Colonic mucosa (tissue), 4 donors: ENCODE data around the gene HDAC4. TPM values are rescaled to one million over a fixed set of nuclear protein-coding genes. Genes with fewer than 3 reads are reported as not detected.

Experiments
- DNase-seq: peaks from one replicate; pipeline ENCODE4 v3.0.0-alpha.2; 2020
- H3K27ac ChIP-seq: fragments of 200-600 bp; one replicate; pipeline ENCODE4 v1.8.0; 2021
- H3K27me3 ChIP-seq: fragments of 200-600 bp; one replicate; pipeline ENCODE4 v1.8.0; 2021
- H3K36me3 ChIP-seq: fragments of 200-600 bp; one replicate; pipeline ENCODE4 v1.8.0; 2021
- H3K4me1 ChIP-seq: fragments of 200-600 bp; one replicate; pipeline ENCODE4 v1.8.0; 2021; ENCODE audit warnings: mild to moderate bottlenecking
- H3K4me3 ChIP-seq: fragments of 200-600 bp; one replicate; pipeline ENCODE4 v1.8.0; 2021
- H3K9ac ChIP-seq, 2 donors: one replicate each; pipeline ENCODE4 v1.7.0; 2013; ENCODE audit warnings: control low read depth in 2 of 2, low read depth in 2 of 2, low read length in 2 of 2
- H3K9me3 ChIP-seq: fragments of 200-600 bp; one replicate; pipeline ENCODE4 v1.8.0; 2021
- intact Hi-C: fragments of 100-400 bp; cut with DNase I; formaldehyde crosslinking; loops from one replicate; pipeline ENCODE4 v1.14.1; 2022
- total RNA-seq, 2 donors: library from RNA; stranded (reverse); fragmentation: NEBNext Ultra II Directional in 1 of 2; extraction: Animal tissue kit (Norgen Biotek cat#: 25700) in 1 of 2; gene quantifications; one replicate each; pipeline ENCODE4 v1.2.1, GENCODE V29; 2021
- TF ChIP-seq, protein P1 (sequence below): fragments of 200-600 bp; IDR thresholded peaks from one replicate; pipeline ENCODE4 v1.8.0; 2022; ENCODE audit warnings: antibody characterized with exemption, mild to moderate bottlenecking
- donor health status: healthy.
- donor health status: DM: no; HTN: no; CAD: no.
- donor health status: DM: no; HTN: no; CAD: no.

Gene HDAC4
- total RNA-seq, 2 donors from 2014 or later, result 35.3 to 46.8 TPM

DNA sequence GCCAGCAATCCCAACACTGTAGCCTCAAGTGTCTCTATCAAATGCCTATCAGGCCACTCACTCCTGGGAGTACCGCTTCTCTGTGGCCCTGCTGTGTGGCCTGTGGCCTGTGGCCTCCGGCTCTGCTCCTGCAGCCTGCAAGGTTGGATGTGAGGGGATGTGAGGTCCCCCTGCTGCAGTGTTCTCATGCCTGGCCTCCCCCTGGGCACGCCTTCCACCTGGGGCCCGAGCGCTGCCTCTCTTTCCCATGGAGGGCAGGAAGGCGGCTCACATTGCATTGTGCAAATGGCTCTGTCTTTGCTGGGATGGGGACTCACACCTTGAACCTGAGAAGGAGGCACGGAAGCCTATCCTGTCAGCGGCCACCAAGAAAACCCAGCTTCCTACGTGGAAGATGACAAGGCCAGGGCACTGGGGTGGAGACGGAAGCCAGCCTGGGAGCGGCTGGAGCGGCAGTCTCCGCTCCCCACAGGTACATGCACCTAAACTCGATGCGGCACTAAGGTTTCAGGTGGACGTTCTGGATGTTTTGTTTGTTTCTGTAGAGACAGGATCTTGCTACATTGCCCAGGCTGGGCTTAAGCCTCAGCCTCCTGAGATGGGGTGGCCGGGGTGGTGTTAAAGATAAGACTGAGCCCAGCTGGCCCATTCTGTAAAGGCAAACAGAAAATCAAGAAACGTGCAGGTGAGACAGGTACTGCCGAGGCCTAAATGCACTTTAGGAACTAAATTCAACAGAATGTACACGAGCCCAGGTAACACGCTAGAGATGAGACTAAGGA is 140.1 kb downstream of the HDAC4 start:
- TF ChIP-seq, protein P1, sequence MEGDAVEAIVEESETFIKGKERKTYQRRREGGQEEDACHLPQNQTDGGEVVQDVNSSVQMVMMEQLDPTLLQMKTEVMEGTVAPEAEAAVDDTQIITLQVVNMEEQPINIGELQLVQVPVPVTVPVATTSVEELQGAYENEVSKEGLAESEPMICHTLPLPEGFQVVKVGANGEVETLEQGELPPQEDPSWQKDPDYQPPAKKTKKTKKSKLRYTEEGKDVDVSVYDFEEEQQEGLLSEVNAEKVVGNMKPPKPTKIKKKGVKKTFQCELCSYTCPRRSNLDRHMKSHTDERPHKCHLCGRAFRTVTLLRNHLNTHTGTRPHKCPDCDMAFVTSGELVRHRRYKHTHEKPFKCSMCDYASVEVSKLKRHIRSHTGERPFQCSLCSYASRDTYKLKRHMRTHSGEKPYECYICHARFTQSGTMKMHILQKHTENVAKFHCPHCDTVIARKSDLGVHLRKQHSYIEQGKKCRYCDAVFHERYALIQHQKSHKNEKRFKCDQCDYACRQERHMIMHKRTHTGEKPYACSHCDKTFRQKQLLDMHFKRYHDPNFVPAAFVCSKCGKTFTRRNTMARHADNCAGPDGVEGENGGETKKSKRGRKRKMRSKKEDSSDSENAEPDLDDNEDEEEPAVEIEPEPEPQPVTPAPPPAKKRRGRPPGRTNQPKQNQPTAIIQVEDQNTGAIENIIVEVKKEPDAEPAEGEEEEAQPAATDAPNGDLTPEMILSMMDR, result no peak
- Histone ChIP-seq H3K27me3 (no peaks in the 10 kb centered on the region), H3K36me3 (no peaks in the 10 kb centered on the region), H3K27ac (no peak overlapping the region), H3K9ac (no peak overlapping the region), H3K4me3 (no peak overlapping the region), H3K9me3 (no peaks in the 10 kb centered on the region), H3K4me1 (peaks cover 12% of the 10 kb centered on the region)
- DNase-seq, result peak; percentile 15
- intact Hi-C loops, result no loop called here

DNA sequence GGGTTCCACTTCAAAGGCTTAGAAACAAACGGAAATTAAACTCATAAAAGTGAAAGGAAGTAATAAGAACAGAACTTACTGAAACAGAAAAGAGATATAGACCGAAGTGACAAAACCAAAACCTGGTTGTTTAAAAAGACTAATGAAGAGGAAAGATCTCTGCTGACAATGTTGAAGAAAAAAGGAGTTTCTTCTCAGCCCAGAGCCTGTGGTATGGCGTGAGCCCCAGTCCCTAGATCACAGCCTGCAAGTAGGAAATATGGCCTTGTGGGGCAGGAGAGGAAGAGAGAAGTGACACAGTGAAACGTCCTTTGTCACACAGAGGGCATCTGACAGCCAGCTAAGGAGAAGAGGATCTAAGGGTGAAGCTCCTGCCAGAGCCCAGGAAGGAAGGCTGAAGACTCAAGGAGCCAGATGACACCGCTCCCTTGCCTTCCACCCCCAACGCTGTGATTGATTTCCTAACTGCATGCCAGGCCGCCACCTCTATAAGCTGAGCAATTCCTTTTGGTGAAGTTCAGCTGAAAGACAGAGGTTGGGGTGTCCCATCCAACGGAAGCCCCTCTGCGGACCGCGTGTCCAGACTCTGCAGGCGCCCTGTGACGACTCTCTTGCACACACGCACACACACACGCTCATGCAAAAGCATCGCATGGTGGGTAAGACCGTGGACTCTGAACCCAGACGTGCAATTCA is 141.1 kb downstream of the HDAC4 start:
- Histone ChIP-seq H3K9ac (no peak overlapping the region), H3K27me3 (no peaks in the 10 kb centered on the region), H3K27ac (no peak overlapping the region), H3K9me3 (no peaks in the 10 kb centered on the region), H3K4me1 (peaks cover 3% of the 10 kb centered on the region), H3K36me3 (no peaks in the 10 kb centered on the region), H3K4me3 (no peak overlapping the region)
- intact Hi-C loops, result loop anchor here (10.0 kb wide), 1 partner anchor 625 kb away; no protein-coding TSS in a partner anchor
- peak; percentile 16 for DNase-seq
- TF ChIP-seq, protein P1, result no peak

- no peak overlapping the region for H3K4me3 ChIP-seq
- intact Hi-C loops, result loop anchor here (10.0 kb wide), 1 partner anchor 626 kb away; no protein-coding TSS in a partner anchor
- H3K9ac ChIP-seq, result no peak overlapping the region
- H3K4me1 ChIP-seq, result no peaks in the 10 kb centered on the region
- no peaks in the 10 kb centered on the region for H3K9me3 ChIP-seq
- no peaks in the 10 kb centered on the region for H3K36me3 ChIP-seq
- TF ChIP-seq, protein P1, result no peak
- no peak overlapping the region for H3K27ac ChIP-seq
- no peak for DNase-seq
- no peaks in the 10 kb centered on the region for H3K27me3 ChIP-seq
These were observed 141.6 kb downstream of the HDAC4 start for GRCh38 chr2:239259173-239259572.

- Histone ChIP-seq H3K9ac (no peak overlapping the region), H3K27ac (no peak overlapping the region), H3K4me3 (no peak overlapping the region), H3K27me3 (no peaks in the 10 kb centered on the region), H3K9me3 (no peaks in the 10 kb centered on the region), H3K36me3 (no peaks in the 10 kb centered on the region), H3K4me1 (no peaks in the 10 kb centered on the region)
- no peak for DNase-seq
- TF ChIP-seq, protein P1, result no peak
- intact Hi-C loops, result loop anchor here (10.0 kb wide), 1 partner anchor 627 kb away; no protein-coding TSS in a partner anchor
These were observed 142.6 kb downstream of the HDAC4 start for GRCh38 chr2:239258248-239258647.

DNA sequence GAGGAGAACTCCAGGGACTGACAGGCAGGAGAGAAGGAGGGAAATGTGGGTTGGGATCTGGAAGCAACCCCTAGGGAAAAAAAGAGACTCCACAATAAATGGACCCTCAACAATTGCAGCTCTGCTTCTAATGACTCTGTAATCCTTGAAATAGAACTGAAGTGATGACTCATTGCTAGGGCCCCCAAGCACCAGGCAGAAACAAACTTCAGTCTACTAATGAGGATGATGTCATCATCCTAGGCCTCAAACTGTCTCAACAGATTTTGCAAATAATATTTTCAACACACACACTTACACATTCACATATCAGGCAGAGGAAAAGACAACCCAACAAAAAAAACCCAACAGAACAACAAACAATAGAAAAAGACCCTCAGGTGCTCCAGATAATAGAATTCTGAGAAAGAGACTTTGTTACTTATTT is 143.3 kb downstream of the HDAC4 start:
- H3K27ac ChIP-seq, result no peak overlapping the region
- intact Hi-C loops, result loop anchor here (10.0 kb wide), 1 partner anchor 627 kb away; no protein-coding TSS in a partner anchor
- no peak overlapping the region for H3K9ac ChIP-seq
- no peak overlapping the region for H3K4me3 ChIP-seq
- TF ChIP-seq, protein P1, result no peak
- H3K27me3 ChIP-seq, result no peaks in the 10 kb centered on the region
- no peaks in the 10 kb centered on the region for H3K36me3 ChIP-seq
- no peak for DNase-seq
- no peaks in the 10 kb centered on the region for H3K9me3 ChIP-seq
- no peaks in the 10 kb centered on the region for H3K4me1 ChIP-seq
